ENCODE data around the gene PYGO2.

PYGO2 gene, protein sequence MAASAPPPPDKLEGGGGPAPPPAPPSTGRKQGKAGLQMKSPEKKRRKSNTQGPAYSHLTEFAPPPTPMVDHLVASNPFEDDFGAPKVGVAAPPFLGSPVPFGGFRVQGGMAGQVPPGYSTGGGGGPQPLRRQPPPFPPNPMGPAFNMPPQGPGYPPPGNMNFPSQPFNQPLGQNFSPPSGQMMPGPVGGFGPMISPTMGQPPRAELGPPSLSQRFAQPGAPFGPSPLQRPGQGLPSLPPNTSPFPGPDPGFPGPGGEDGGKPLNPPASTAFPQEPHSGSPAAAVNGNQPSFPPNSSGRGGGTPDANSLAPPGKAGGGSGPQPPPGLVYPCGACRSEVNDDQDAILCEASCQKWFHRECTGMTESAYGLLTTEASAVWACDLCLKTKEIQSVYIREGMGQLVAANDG

GRCh38 chr1:154961207-154962155 lies at the start of gene PYGO2:
PYGO2 (minus strand) TSS chr1:154961782; CDS start chr1:154961576, 206 bp downstream.
- peak; percentile 43 to 56 for DNase-seq

DNA sequence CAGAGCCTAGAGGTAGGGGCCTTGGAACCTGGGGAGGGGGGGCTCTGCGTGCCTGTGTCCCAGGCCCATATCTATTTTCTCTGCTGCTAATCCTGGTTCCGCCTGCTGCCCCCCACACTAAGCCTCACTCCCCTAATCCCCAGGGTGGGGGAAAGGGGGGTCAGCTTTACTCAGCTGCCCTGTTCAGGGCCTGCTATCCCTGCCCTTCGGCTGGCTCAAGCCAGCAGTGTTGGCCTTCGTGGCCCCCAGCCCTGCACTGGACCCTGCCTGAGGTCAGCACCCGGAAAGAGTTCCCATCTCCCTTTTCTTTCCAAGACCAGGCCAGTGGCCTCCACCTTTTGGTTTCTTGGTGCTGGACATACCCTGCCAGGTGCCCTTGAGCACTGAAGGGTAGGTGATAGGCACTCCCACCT lies 49.4 kb upstream of the PYGO2 start:
- DNase-seq, result no peak

DNA sequence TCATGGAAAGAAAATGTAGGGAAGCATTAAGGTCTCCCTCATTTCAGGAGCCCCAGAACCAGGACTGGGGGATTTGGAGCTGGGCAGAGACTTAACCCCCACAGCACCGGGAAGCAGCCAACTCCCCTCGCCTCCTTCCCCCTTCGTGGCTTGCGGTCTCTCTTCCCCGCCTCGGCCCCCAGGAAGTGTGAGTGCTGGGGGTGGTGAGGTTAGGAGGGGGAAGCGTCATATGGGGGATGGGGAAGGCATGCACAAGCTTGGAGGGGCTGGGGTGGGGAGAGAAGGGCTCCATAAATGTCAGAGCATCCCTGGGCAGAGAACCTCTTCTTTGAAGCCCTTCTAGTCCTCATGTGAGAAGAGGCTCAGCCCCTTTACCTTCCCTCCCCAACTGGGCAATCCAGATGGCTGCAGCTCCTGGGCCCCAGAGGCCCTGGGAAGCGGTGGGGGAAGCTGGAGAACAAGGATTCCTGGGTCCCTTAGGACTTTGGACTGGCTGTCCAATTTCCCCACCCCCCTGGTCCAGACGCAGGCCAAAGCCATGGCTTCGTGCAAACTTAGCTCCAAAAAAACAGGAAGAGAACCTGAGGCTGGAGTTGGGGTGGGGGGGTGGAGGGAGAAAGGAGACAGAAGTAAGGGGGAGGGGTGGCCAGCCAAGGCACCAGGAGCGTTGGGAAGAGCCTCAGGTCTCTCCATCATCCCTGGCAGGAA lies 48.8 kb upstream of the PYGO2 start:
- DNase-seq, result peak in 1 of 2 experiments; percentile 8

DNA sequence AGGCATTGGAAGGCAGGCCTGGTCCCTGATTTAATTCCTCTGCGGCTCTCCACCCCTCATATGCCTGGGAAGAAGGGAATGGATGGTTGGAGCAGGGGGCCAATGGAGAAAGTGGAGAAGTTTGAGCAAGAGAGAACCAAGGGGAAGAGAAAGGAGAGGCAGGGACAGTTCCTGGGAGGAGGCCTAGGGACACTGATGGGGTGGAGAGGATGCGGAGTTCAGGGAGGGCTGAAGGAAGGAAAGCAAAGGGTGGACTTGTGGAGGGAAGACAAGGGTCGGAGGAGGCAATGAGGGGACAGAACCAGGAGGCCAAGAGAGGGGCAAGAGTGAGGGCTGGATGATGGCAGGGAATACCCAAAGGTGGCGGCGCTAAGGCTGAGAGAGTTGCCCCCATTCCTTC lies 48.2 kb upstream of the PYGO2 start:
- DNase-seq, result no peak

DNA sequence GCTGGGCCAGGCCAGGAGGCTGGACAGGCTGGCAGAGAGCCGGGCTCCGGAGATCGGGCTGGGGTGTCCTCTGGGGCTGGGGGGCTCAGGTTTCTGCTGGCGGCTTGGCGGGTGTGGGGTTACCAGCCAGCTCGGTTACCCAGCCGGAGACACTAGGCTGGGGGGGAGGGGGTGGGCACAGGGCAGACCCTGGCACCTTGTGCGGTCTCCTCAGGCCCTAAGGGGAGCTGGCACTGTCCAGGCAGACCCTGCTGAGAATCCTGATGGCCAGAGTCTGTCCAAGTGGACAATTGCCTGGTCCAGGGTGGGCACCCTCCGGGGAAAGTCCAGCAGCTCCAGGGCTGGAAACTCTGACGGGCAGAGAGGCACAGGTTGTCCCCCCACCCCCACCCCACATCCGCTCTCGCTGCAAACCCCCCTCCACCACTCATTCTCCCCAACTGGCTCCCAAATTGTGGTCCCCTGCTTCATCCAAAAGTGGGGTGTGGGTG lies 47.7 kb upstream of the PYGO2 start:
- no peak for DNase-seq

DNA sequence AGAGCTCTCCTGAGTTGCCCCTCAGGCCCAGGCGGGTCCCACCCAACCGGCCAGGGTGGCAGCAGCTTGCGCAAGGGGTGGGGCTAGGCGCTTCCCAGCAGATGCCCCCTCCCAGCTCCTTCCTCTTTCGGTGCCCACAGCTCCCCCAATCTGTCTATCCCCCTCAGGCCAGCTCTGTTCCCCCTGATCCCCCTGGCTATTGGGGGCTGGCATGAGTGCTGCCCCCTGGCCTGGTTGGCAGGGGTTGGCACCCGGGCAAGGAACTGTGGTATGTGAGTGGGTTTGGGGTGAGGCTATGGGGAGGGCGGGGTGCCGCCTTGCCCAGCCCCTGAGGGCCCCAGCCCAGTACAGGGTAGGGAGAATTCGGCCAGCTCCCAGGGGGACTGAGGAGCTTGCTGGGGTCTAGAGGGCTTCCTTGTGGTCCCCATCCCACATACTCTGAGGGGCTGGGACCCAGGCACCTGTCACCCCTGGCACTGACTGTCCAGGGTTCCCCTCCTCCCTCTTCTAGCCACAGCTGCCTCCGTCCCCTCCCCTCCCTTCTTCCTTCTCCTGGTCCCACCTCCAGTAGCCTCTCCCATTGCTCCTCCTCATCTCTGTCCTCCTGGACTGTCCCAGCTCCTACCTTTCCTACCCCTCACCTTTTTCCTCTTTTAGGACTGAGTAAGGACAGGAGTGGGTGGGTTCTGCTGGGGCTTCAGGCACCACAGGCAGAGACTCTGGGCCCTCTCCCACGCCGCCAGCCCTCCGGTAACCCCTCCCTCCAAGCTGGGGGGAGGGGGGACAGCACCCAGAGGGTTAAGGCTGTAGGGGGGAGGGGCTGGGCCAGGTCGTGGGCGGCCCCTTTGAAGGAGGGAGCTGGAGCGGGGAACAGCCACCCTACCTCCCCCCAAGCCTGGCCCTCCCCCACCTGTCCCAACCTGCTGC lies 46.7 kb upstream of the PYGO2 start:
- DNase-seq, result peak; percentile 53 to 59

DNA sequence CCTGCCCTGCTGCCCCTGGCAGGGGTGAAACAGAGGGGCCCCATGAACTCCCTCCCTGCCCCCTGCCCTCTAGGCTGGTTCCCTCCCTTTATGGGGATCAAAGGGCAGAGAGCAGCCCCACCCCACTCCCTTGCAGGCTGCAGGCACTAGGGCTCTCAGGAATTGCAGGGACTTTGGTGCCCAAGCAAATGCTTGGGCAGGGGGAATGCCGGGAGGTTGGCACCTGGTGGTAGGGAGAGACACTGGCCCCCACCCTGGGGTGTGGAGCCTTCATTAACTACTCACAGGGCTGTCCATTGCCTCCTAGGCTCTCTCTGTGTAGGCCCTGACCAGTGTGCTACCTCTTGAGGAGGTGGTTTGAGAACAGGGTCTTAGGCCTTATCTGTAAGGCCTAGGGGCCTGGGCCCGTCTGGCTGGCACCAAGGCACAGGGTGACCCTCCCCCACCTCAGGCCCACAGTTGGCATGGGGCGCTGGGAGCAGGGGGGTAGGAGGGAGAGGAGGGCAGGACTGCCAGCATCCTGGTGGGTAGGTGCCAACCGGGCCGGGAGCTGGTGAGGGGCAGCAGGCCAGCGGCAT lies 45.8 kb upstream of the PYGO2 start:
- no peak for DNase-seq

GRCh38 chr1:155006601-155007101 lies 45.1 kb upstream of the PYGO2 start:
- DNase-seq, result peak; percentile 87 to 89

- DNase-seq, result peak in 1 of 2 experiments; percentile 31
Measured at GRCh38 chr1:155005076-155006011, 43.8 kb upstream of the PYGO2 start.

- DNase-seq, result no peak
Measured at GRCh38 chr1:155004352-155005075, 42.9 kb upstream of the PYGO2 start.

DNA sequence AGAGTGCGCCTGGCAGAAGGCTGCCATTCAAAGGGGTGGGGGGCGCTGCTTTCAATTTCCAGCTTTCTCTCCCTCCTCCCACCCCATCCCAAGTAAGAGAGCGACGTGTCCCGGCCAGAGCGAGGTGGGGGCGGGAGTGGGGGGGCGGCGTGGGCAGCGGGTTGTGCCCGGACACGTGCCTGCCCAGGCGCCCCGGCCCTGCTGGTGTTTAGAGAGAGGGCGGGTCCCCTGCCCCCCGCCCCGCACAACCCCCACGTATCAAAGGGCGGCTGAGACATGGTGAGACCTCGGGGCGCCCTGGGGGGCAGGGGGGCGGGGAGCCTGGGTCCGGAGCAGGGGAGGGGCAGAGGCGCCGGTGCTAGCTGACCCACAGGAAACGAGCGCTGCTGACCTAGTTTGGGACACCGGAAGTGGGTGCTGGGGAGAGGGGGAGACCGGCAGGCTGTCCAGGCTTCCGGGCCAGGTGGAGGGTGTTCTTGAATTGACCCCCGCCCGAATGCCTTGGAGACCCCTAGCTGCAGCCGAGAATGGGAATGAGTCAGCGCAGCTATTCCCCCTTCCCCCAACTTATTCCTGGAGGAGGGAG lies 42.3 kb upstream of the PYGO2 start:
- DNase-seq, result peak; percentile 25 to 35

- DNase-seq, result no peak
Measured at GRCh38 chr1:155003227-155003765, 41.7 kb upstream of the PYGO2 start.

DNA sequence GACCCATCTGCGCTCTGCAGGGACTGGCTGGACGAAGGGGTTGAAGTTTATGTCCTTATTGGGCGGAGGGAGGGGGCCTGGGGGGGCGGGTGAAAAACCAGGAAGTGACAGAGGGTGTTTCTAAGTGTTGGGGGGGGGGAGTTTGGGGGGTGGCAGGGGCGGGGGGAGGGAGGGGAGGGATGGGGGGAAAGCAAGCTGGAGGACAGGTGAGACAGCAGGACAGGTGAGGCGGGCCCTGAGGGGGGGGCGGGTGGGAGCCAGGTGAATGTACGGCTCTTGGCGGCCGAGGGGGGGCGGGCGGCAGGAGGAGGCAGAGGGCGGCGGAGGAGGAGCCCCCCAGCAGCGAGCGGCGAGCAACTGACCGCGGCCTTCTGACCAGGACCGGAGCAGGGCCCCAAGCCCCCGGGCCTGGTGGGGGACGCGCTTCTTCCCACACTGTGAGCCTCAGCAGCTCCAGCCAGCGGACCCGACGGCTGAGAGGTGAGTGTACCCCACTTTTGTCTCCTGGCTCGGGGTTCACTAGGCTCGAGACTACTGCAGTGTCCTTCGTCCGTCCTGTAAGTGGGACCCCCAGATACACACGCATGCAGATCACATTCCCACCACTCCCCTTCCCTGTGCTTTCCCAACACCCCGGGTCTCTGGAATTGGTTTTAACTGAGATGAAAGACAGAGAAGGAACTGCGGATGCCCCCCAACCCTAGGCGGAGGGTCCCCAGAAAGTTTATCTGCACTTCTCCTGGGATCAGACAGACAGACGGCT lies 41.1 kb upstream of the PYGO2 start, which contains the start of gene ZBTB7B:
ZBTB7B (plus strand) TSS at position 339 of the 763 bp plus-strand sequence. CDS start 11,859 bp downstream, outside the sequence.
- peak in 1 of 2 experiments; percentile 68 for DNase-seq

DNA sequence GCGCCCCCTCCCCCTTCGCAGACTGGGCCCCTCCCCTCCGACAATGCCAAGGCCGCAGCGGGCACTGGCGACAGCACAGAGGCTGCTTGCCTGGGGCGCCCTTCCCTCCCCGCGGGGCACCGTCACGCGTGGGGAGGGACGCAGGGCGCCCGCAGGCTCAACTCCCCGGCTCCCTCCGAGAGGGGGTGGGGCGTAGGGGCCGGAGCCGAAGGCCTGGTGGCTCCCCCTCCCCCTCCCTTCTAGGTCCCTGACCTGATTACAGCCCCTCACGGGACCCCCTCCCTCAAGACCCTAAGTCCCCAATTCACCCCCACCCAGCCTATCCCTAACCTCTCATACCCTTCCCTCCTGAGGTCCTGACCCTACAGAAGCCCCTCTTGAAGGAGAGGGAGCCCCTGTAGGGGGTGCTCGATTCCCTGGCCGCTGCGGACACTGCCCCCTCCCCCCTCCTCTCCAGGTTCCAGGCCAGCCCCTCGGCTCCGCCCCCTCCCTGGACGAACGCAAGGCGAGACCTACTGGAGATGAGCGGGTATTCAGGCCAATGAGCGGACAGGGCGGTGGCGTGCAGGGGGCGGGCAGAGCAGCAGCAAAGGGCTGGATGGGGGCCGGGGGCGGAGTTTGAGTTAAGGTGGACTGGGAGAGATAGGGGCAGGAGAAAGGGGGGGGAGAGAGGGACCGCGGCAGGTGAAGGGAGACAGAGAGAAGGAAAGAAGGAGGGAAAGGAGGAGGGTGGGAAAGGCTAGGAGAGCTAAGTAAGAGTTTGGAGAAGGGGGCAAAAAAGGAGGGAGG lies 40.3 kb upstream of the PYGO2 start:
- peak; percentile 97 to 98 for DNase-seq

DNA sequence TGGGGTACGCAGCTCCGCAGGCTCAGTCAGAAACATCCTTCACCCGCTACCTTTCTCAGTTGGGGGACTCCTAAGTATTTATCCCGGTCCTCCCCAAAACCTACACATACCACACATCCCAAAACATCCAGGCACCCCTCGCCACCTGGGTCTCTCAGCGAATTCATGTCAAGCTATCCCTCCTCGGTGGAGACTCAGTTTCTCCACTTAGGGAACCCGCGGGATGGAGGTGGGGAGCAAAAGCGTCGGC lies 39.8 kb upstream of the PYGO2 start:
- DNase-seq, result no peak

DNA sequence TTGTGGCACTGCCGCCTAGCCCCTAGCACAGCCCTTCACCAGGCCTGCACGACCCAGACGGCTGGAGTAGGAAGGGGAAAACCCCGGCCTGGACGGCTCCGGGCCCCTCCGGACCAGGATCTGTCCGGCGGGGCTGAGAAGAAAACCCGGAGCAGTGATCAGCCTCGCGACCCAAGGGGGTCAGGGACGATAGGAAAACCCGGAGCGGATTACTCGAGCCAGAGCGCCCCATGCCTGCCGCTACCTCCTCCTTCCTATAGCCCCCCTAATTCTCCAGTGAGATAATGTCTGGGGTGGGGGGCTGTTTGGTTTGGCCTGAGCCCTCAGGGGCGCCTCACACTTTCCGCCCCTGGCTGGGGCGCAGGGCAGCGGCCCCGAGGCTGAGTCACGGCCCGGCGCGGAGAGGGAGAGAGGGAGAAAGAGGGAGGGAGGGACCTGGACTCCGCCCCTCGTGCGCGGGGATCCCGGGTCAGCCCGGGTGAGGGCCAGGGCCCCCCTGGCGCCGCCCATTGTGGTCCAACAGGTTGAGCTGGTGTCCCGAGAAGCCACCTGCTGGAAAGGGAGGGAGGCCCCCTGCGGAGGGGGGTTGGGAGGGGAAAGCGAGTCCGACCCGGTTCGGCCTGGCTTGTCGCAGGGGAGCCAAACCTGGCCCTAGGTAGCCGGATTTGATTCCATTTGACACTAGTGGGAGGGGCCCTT lies 39.3 kb upstream of the PYGO2 start:
- peak; percentile 69 to 72 for DNase-seq

GRCh38 chr1:155000411-155000725 lies 38.8 kb upstream of the PYGO2 start:
- no peak for DNase-seq

All from AML-193 (cell line).